ENCODE measurements around the gene ADGRA1.

GRCh38 chr10:133110133-133110532 is 22.4 kb downstream of the ADGRA1 start:
- TF ChIP-seq EZH2phosphoT487 (IDR thresholded peaks at IDR 0.05; ENCODE audit: low read depth): no peak
- no peak for TF ChIP-seq CTCF (IDR thresholded peaks at IDR 0.05; ENCODE audit: low read depth, low read length)
